Measurements from ENCODE around the gene GJA3.

DNA sequence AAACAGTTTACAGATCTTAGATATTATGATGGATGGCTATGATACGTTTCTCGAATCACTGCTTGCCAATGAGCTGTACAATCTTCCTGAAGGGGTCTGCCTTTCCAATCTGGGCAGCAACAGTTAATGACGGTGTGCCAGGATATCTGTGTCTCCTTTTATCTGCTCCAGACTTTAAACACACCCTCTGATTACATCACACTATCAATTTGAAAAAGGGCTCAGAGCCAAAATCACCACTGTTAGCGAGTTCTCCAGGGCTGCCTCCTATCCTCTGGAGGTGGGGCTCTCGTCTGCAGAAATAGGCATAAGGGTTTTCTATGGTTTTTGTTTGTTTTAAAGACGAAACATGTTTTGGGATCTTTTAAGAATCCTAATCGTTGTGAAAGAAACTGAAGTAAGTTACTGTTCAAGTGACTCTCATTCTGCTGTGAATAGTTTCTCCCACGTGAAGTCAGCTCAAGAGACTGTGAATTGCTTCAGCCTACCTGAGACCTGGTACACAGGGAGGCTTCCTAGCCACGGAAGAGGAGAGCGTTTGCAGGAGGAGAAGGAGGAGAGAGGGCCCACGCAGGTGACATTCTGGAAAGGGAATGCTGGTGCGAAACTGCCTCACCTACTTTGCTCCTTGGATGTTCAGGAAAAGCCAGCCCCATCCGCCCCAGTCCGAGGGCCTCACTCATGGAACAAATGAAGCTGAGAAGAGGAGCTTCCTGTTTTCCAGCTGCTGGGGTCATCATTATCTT, 15.2 kb upstream of the GJA3 start:
- TF ChIP-seq POLR2AphosphoS5 (IDR thresholded peaks at IDR 0.05; ENCODE audit: low read depth, low read length) (no peak), SIN3A (IDR thresholded peaks at IDR 0.05; ENCODE audit: borderline replicate concordance, insufficient read depth, low read length) (no peak), REST (IDR thresholded peaks at IDR 0.05; ENCODE audit: insufficient read depth in 1 of 2, low read depth in 2 of 2, low read length in 2 of 2) (no peak), TAF1 (IDR thresholded peaks at IDR 0.05; ENCODE audit: borderline replicate concordance, insufficient read depth, low read length) (no peak)
